Measurements from ENCODE around the gene DHH.
A peak's percentile ranks its signal among the peaks of the same experiment; 100 is the strongest.

Gene DHH

GRCh38 chr12:49100380-49100779, 5.8 kb upstream of the DHH start:
- H3K9ac ChIP-seq (ENCODE audit: low read depth, low read length), result no peak overlapping the region
- H3K9me3 ChIP-seq (ENCODE audit: control insufficient read depth, insufficient read depth, low read length), result no peaks in the 10 kb centered on the region
- H3K36me3 ChIP-seq (ENCODE audit: control insufficient read depth, insufficient read depth, low read length), result peaks cover 42% of the 10 kb centered on the region
- H3K27me3 ChIP-seq (ENCODE audit: control insufficient read depth, insufficient read depth, low read length), result peaks cover 4% of the 10 kb centered on the region
- H3K4me3 ChIP-seq (ENCODE audit: low read depth, low read length), result no peak overlapping the region
- no peaks in the 10 kb centered on the region for H3K4me1 ChIP-seq (ENCODE audit: control insufficient read depth, insufficient read depth, low read length)

DNA sequence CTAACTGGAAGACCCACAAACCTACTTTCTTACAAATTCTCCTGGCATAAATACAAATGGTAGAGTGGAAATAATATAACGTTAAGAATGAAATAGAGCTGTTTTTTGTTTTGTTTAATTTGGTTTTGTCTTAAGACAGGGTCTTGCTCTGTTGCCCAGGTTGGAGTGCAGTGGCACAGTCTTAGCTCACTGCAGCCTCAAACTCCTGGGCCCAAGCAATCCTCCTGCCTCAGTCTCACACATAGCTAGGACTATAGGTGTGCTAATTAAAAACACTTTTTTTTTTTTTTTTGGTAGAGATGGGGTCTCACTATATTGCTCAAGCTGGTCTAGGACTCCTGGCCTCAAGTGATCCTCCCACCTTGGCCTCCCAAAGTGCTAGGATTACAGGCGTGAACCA, 4.1 kb upstream of the DHH start:
- Histone ChIP-seq H3K36me3 (ENCODE audit: control insufficient read depth, insufficient read depth, low read length) (peaks cover 30% of the 10 kb centered on the region), H3K4me1 (ENCODE audit: control insufficient read depth, insufficient read depth, low read length) (peaks cover 4% of the 10 kb centered on the region), H3K9ac (ENCODE audit: low read depth, low read length) (no peak overlapping the region), H3K4me3 (ENCODE audit: low read depth, low read length) (no peak overlapping the region), H3K27me3 (ENCODE audit: control insufficient read depth, insufficient read depth, low read length) (peaks cover 20% of the 10 kb centered on the region), H3K9me3 (ENCODE audit: control insufficient read depth, insufficient read depth, low read length) (no peaks in the 10 kb centered on the region)

DNA sequence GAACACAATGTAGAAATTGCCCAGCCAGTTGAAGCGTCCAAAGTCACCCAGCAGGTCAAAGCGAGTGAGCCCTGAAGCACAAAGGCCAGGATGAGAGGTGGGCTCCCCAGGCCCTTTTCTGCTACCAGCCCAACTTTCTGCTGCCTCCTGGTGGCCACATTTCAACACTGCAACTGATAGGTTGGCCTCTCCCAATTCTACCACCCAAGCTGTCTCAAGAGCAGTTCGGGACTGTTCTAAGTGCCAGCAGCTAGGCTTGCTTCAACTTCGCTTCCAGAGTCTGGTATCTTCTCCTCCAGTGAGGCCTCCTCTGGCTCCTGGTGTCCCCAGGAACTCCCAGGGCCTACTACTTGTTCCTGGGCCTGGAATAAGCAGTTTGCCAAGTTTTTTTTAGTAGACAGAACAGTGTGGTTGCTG, 3.4 kb upstream of the DHH start:
- Histone ChIP-seq H3K4me3 (ENCODE audit: low read depth, low read length) (no peak overlapping the region), H3K27me3 (ENCODE audit: control insufficient read depth, insufficient read depth, low read length) (peaks cover 27% of the 10 kb centered on the region), H3K36me3 (ENCODE audit: control insufficient read depth, insufficient read depth, low read length) (peaks cover 26% of the 10 kb centered on the region), H3K9me3 (ENCODE audit: control insufficient read depth, insufficient read depth, low read length) (no peaks in the 10 kb centered on the region), H3K4me1 (ENCODE audit: control insufficient read depth, insufficient read depth, low read length) (peaks cover 4% of the 10 kb centered on the region), H3K9ac (ENCODE audit: low read depth, low read length) (no peak overlapping the region)

- no peak overlapping the region for H3K4me3 ChIP-seq (ENCODE audit: low read depth, low read length)
- peaks cover 4% of the 10 kb centered on the region for H3K4me1 ChIP-seq (ENCODE audit: control insufficient read depth, insufficient read depth, low read length)
- no peaks in the 10 kb centered on the region for H3K9me3 ChIP-seq (ENCODE audit: control insufficient read depth, insufficient read depth, low read length)
- H3K36me3 ChIP-seq (ENCODE audit: control insufficient read depth, insufficient read depth, low read length), result peaks cover 20% of the 10 kb centered on the region
- H3K27me3 ChIP-seq (ENCODE audit: control insufficient read depth, insufficient read depth, low read length), result peaks cover 33% of the 10 kb centered on the region
- no peak overlapping the region for H3K9ac ChIP-seq (ENCODE audit: low read depth, low read length)
These were observed 2.8 kb upstream of the DHH start for GRCh38 chr12:49097381-49097780.

DNA sequence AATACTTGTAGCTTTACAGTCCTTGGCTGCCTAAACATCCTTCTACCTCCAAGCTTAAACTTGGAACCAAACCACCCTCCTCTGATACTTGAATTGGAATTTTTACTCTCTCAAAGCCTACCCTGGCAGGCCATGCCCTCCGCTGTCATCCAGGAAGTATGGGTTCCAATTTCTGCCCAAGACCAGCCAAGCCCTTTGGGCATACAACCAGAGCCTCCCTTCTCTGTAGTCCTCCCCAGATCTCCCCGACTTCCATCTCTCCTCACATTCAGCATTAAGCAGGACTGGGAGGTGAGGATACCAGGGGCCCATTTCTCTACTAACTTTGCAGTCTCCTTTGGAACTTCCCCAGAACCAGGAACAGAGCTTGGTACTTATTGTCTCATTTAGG, 369 bp upstream of the DHH start:
- peaks cover 8% of the 10 kb centered on the region for H3K36me3 ChIP-seq (ENCODE audit: control insufficient read depth, insufficient read depth, low read length)
- no peak overlapping the region for H3K4me3 ChIP-seq (ENCODE audit: low read depth, low read length)
- H3K4me1 ChIP-seq (ENCODE audit: control insufficient read depth, insufficient read depth, low read length), result peaks cover 6% of the 10 kb centered on the region
- H3K27me3 ChIP-seq (ENCODE audit: control insufficient read depth, insufficient read depth, low read length), result peaks cover 57% of the 10 kb centered on the region
- H3K9me3 ChIP-seq (ENCODE audit: control insufficient read depth, insufficient read depth, low read length), result no peaks in the 10 kb centered on the region
- no peak overlapping the region for H3K9ac ChIP-seq (ENCODE audit: low read depth, low read length)

GRCh38 chr12:49093792-49094159, 825 bp downstream of the DHH start:
- Histone ChIP-seq H3K4me1 (ENCODE audit: control insufficient read depth, insufficient read depth, low read length) (peaks cover 12% of the 10 kb centered on the region), H3K9me3 (ENCODE audit: control insufficient read depth, insufficient read depth, low read length) (no peaks in the 10 kb centered on the region), H3K27me3 (ENCODE audit: control insufficient read depth, insufficient read depth, low read length) (peaks cover 69% of the 10 kb centered on the region), H3K36me3 (ENCODE audit: control insufficient read depth, insufficient read depth, low read length) (peaks cover 8% of the 10 kb centered on the region), H3K4me3 (ENCODE audit: low read depth, low read length) (peak overlapping the region; percentile 46), H3K9ac (ENCODE audit: low read depth, low read length) (no peak overlapping the region)

DNA sequence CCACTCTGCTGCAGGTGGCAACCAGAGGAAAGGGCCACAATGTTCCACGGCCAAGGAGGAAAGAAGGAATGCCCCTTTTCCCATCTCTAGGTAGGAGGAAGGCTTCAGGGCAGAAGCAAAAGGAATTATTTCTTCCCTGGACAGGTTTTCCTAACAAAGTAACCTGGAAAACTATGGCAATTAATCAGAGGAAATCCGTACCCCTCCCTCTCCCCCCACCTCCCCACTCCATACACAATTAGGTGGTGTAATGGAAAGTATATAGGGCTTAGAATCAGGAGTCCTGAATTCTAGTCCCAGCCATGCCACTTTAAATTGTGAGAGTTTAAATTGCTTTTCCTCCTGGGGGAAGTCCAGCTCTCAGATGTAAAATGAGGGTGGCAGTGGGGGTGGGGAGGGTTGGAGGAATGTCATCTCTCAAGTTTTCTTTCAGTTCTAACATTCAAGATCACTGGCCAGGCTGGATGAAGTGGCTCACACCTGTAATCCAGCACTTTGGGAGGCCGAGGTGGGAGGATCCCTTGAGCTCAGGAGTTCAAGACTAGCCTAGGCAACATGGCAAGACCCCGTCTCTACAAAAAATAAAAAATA, 1.7 kb downstream of the DHH start:
- H3K36me3 ChIP-seq (ENCODE audit: control insufficient read depth, insufficient read depth, low read length), result peaks cover 8% of the 10 kb centered on the region
- peaks cover 18% of the 10 kb centered on the region for H3K4me1 ChIP-seq (ENCODE audit: control insufficient read depth, insufficient read depth, low read length)
- H3K9ac ChIP-seq (ENCODE audit: low read depth, low read length), result no peak overlapping the region
- no peak overlapping the region for H3K4me3 ChIP-seq (ENCODE audit: low read depth, low read length)
- peaks cover 78% of the 10 kb centered on the region for H3K27me3 ChIP-seq (ENCODE audit: control insufficient read depth, insufficient read depth, low read length)
- no peaks in the 10 kb centered on the region for H3K9me3 ChIP-seq (ENCODE audit: control insufficient read depth, insufficient read depth, low read length)

DNA sequence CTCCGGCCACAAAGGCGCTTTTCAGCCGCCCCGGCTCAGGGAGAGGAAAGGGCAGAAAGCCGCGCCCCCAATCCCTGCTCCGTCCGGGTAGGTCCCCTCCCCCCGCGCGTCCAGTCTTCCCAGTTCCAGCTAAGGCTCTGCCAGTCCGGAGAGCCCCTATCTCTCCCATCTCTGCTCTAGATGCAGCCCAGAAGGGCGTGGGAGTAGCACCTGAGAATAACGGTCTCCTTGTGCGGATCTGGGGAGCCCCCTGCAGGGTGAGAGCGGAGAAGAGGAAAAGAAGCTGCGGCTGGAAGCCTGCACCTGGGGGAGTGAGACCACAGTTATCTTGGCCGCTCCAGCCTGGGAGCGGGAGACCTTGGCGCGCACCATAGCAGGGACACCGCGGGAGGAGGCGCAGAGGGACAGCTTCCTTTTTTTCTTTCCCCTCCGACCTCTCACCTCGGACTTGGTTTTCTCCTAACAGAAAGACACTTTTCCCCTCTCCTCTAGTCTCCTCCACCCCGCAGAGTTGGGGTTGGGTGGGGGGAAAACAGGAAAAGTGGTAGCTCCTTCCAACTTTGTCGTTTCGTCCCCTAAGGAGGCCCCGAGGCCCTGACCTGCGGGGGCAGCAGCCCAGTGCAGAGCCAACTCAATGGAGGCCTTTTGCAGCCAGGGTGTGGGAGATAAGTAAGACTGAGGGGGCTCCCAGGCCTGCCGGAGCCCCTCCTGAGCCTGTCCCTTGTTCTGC, 2.4 kb downstream of the DHH start:
- Histone ChIP-seq H3K27me3 (ENCODE audit: control insufficient read depth, insufficient read depth, low read length) (peaks cover 84% of the 10 kb centered on the region), H3K9me3 (ENCODE audit: control insufficient read depth, insufficient read depth, low read length) (no peaks in the 10 kb centered on the region), H3K36me3 (ENCODE audit: control insufficient read depth, insufficient read depth, low read length) (peaks cover 4% of the 10 kb centered on the region), H3K4me3 (ENCODE audit: low read depth, low read length) (peak overlapping the region; percentile 33), H3K9ac (ENCODE audit: low read depth, low read length) (no peak overlapping the region), H3K4me1 (ENCODE audit: control insufficient read depth, insufficient read depth, low read length) (peaks cover 20% of the 10 kb centered on the region)

DNA sequence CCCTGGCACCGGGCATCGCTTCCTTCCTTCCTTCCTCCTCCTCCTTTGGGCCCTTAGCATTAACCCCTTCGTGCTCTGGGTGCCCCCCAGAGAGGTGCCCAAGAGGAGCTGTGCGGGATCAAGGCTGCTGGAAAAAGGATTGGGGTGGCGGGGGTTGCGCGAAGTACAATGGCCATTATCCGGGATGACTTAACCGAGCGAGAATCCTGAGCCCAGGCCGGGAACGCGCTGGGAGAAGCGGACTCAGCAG, 2.8 kb downstream of the DHH start:
- Histone ChIP-seq H3K36me3 (ENCODE audit: control insufficient read depth, insufficient read depth, low read length) (peaks cover 2% of the 10 kb centered on the region), H3K9me3 (ENCODE audit: control insufficient read depth, insufficient read depth, low read length) (no peaks in the 10 kb centered on the region), H3K4me3 (ENCODE audit: low read depth, low read length) (peak overlapping the region; percentile 26), H3K27me3 (ENCODE audit: control insufficient read depth, insufficient read depth, low read length) (peaks cover 89% of the 10 kb centered on the region), H3K4me1 (ENCODE audit: control insufficient read depth, insufficient read depth, low read length) (peaks cover 20% of the 10 kb centered on the region), H3K9ac (ENCODE audit: low read depth, low read length) (no peak overlapping the region)

DNA sequence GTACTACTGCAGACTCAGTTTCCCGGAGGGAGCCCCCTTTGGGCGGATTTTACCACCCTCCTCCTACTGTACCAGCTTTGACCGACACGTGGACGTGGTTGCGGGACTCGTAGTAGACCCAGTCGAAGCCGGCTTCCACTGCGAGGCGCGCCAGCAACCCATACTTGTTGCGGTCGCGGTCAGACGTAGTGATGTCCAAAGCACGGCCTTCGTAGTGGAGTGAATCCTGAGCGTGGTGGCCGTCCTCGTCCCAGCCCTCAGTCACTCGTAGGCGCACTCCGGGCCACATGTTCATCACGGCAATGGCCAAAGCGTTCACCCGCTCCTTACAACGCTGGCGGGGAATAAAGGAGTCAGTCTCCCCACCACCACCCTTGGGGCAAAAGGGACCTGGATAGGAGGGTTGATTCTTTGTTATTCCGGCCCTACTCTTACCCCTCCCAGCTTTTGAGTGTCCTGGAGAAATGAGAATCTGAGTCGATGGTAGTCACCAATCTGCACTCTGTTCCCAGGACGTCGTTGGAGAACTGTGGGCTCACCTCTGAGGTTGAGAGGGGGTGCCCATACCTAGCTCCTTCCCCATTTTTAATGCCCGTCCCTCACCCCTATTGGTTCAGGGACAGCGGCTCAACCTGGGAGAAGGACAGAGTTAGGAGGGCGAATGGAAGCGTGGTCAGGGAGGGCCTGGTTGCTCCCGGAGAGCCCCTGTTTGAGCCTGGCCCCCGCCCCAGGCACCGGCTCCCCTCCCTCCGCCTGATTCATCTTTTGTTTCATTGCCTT, 3.4 kb downstream of the DHH start:
- Histone ChIP-seq H3K4me3 (ENCODE audit: low read depth, low read length) (peak overlapping the region; percentile 26), H3K27me3 (ENCODE audit: control insufficient read depth, insufficient read depth, low read length) (peaks cover 94% of the 10 kb centered on the region), H3K9ac (ENCODE audit: low read depth, low read length) (no peak overlapping the region), H3K36me3 (ENCODE audit: control insufficient read depth, insufficient read depth, low read length) (peaks cover 2% of the 10 kb centered on the region), H3K4me1 (ENCODE audit: control insufficient read depth, insufficient read depth, low read length) (peaks cover 20% of the 10 kb centered on the region), H3K9me3 (ENCODE audit: control insufficient read depth, insufficient read depth, low read length) (no peaks in the 10 kb centered on the region)

DNA sequence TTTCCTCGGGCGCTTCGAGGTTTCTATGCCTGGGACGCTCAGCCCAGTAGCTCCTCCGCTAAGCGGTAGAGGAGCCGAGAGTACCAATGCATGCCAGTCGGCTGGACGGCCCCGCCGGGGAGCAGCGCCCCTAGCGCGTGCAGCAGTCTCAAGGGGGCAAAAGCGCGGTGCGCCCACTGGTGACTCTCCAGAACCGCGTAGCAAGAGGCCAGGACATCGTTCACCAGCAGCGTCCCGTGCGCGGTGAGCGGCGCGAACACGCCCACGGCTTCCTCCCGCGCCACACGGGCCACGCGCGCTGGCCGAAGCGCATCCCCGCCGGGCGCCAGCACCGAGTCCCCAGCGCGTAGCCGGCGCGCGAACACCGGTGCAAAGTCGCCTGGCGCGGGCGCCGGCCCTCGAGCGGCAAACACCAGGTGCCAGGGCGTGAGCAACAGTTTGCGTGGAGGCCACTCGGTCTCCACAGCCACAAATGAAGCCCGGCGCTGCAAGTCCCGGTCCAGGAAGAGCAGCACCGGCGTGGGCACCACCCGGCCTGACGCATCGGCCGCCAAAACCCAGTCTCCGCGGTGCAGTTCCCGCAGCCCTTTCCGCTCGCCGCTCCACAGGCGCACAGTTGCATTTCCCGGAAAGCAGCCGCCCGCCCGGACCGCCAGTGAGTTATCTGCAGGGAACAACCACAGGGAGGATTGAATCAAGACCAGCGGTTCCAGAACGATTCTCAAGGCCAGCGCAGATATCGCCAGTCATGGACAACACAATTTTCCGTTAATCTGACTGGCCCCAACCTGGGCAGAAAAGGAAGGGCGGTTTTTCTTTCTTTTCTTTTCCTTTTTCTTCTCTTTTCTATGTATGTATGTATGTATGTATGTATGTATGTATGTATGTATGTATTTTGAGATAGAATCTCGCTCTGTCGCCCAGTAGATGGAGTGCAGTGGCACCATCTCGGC, 4.5 kb downstream of the DHH start:
- Histone ChIP-seq H3K27me3 (ENCODE audit: control insufficient read depth, insufficient read depth, low read length) (peaks cover 93% of the 10 kb centered on the region), H3K4me1 (ENCODE audit: control insufficient read depth, insufficient read depth, low read length) (peaks cover 20% of the 10 kb centered on the region), H3K36me3 (ENCODE audit: control insufficient read depth, insufficient read depth, low read length) (peaks cover 2% of the 10 kb centered on the region), H3K9ac (ENCODE audit: low read depth, low read length) (no peak overlapping the region), H3K9me3 (ENCODE audit: control insufficient read depth, insufficient read depth, low read length) (no peaks in the 10 kb centered on the region), H3K4me3 (ENCODE audit: low read depth, low read length) (peak overlapping the region; percentile 54)
